K562 (cell line): Measurements from ENCODE around the gene TMEM164. TPM values are rescaled to one million over a fixed set of nuclear protein-coding genes. Genes with fewer than 3 reads are reported as not detected.

Experiments
- ATAC-seq: fragments of 200-7000 bp; cut with Tn5 transposase; 3 replicates; pipeline ENCODE4 v1.9.1; 2020; ENCODE audit warnings: moderate library complexity
- BruUV-seq: library from RNA; stranded (reverse); fragments of 400-500 nt; replicated peaks from 2 replicates; lab custom pipeline; 2021; lab: Mats Ljungman, UMichigan
- CTCF ChIA-PET: fragments of 300-600 bp; formaldehyde crosslinking; extraction: SDS; loops from one replicate; lab custom pipeline; 2021; ENCODE audit warnings: low intra/inter-chr PET ratio; lab: Yijun Ruan, JAX
- POLR2A ChIA-PET: fragments of 300-600, 350-650 bp; sonication (Branson Sonifier 250); formaldehyde crosslinking; extraction: SDS; loops from one replicate; lab custom pipeline; 2021; ENCODE audit warnings: antibody characterized with exemption, inconsistent platforms; lab: Yijun Ruan, JAX
- DNase-seq, 4 experiments: peaks; one replicate each; pipeline versions ENCODE4 v3.0.0 to v3.0.0-alpha.2; 2011 to 2018; ENCODE audit warnings: low spot score in 3 of 4, mixed read lengths in 3 of 4; ENCODE audit errors: extremely low read depth in 1 of 4
- FAIRE-seq: peaks from 2 replicates; lab custom pipeline; 2011; peaks lifted over from hg19 to GRCh38; lab: Jason Lieb, UNC
- H2AFZ ChIP-seq: 2 replicates; pipeline ENCODE4 v1.6.0; 2011; ENCODE audit warnings: low read depth, low read length, control low read depth, inconsistent platforms
- H3K27ac ChIP-seq: fragments of 200-600 bp; 3 replicates; pipeline ENCODE4 v1.8.0; 2011; ENCODE audit warnings: low read depth, mild to moderate bottlenecking, control low read depth, inconsistent platforms, low read length, moderate library complexity, mixed read lengths; ENCODE audit errors: extremely low read depth
- H3K27me3 ChIP-seq, 2 experiments: fragments of 300-600 bp in 1 of 2; 2 replicates in 1 of 2; 3 replicates in 1 of 2; pipeline versions ENCODE4 v1.6.0 to v1.8.0; 2011; ENCODE audit warnings: inconsistent platforms in 2 of 2, low read length in 2 of 2, mild to moderate bottlenecking in 1 of 2, mixed read lengths in 1 of 2, moderate library complexity in 1 of 2; ENCODE audit not compliant: control insufficient read depth in 2 of 2, insufficient read depth in 2 of 2
- H3K36me3 ChIP-seq: fragments of 300-600 bp; 3 replicates; pipeline ENCODE4 v1.8.0; 2011; ENCODE audit warnings: mild to moderate bottlenecking, low read length, inconsistent platforms; ENCODE audit not compliant: control insufficient read depth, insufficient read depth
- H3K4me1 ChIP-seq, 2 experiments: fragments of 200-600 bp in 1 of 2; replicated peaks in 1 of 2; 2 replicates in 1 of 2; 3 replicates in 1 of 2; pipeline versions ENCODE4 v1.5.1 to v1.8.0; 2011; ENCODE audit warnings: inconsistent platforms in 2 of 2, low read length in 2 of 2, mild to moderate bottlenecking in 1 of 2, mixed read lengths in 1 of 2, moderate library complexity in 1 of 2; ENCODE audit not compliant: control insufficient read depth in 2 of 2, insufficient read depth in 2 of 2
- H3K4me2 ChIP-seq: 2 replicates; pipeline ENCODE4 v1.6.1; 2011; ENCODE audit warnings: low read length, control low read depth, inconsistent platforms, mixed read lengths; ENCODE audit not compliant: insufficient read depth
- H3K4me3 ChIP-seq: fragments of 200-600 bp; sonication (generic), shearing (Covaris generic); 2 replicates; pipeline ENCODE4 v1.5.1; 2016; ENCODE audit warnings: control low read depth, inconsistent platforms
- H3K79me2 ChIP-seq: fragments of 200-600 bp; 3 replicates; pipeline ENCODE4 v1.8.0; 2011; ENCODE audit warnings: low read length, inconsistent platforms; ENCODE audit not compliant: control insufficient read depth, insufficient read depth
- H3K9ac ChIP-seq, 2 experiments: 2 replicates each; pipeline versions ENCODE4 v1.6.0 to v1.6.1; 2011; ENCODE audit warnings: low read depth in 2 of 2, low read length in 2 of 2, control low read depth in 1 of 2, inconsistent platforms in 1 of 2, mild to moderate bottlenecking in 1 of 2, mixed read lengths in 1 of 2; ENCODE audit not compliant: insufficient read depth in 1 of 2
- H3K9me1 ChIP-seq: one replicate; pipeline ENCODE4 v1.6.0; 2011; ENCODE audit warnings: inconsistent platforms, mild to moderate bottlenecking, low read length, moderate library complexity; ENCODE audit not compliant: control insufficient read depth, insufficient read depth
- H3K9me3 ChIP-seq: replicated peaks from 2 replicates; pipeline ENCODE4 v1.5.1; 2011; ENCODE audit warnings: low read depth, low read length, inconsistent platforms; ENCODE audit not compliant: control insufficient read depth, insufficient read depth
- H4K20me1 ChIP-seq: replicated peaks from 2 replicates; pipeline ENCODE4 v1.6.1; 2011; ENCODE audit warnings: low read length, inconsistent platforms, mixed read lengths; ENCODE audit not compliant: control insufficient read depth, insufficient read depth
- C11orf30 ChIP-seq: fragments of 450-650 bp; IDR thresholded peaks from 2 replicates; pipeline ENCODE4 v1.6.1; 2016; ENCODE audit warnings: low read depth, mild to moderate bottlenecking
- ERF ChIP-seq: fragments of 450-650 bp; formaldehyde crosslinking; IDR thresholded peaks from 2 replicates; pipeline ENCODE4 v1.4.0; 2020; ENCODE audit warnings: mild to moderate bottlenecking, mixed read lengths
- KHSRP ChIP-seq: fragments of 450-650 bp; IDR thresholded peaks from 2 replicates; pipeline ENCODE4 v1.6.1; 2017
- KLF10 ChIP-seq: fragments of 250-450 bp; sonication (Bioruptor Pico); IDR thresholded peaks from 2 replicates; pipeline ENCODE4 v1.6.1; 2021; ENCODE audit warnings: matching md5 sums
- NCOR1 ChIP-seq: fragments of 450-650 bp; IDR thresholded peaks from 2 replicates; pipeline ENCODE4 v1.6.1; 2016; ENCODE audit warnings: mild to moderate bottlenecking, moderate library complexity
- NELFE ChIP-seq: IDR thresholded peaks from 2 replicates; pipeline ENCODE4 v1.6.1; 2011; ENCODE audit warnings: mild to moderate bottlenecking; ENCODE audit not compliant: insufficient read depth, insufficient read length
- RFX5 ChIP-seq: IDR thresholded peaks from 2 replicates; pipeline ENCODE4 v1.6.1; 2011; ENCODE audit warnings: low read depth, mild to moderate bottlenecking, improper control_type of control experiment, low read length
- SAFB2 ChIP-seq: fragments of 200-400 bp; formaldehyde crosslinking; IDR thresholded peaks from 2 replicates; pipeline ENCODE4 v1.6.1; 2018; ENCODE audit warnings: borderline replicate concordance, low read length, low read depth, moderate library complexity; ENCODE audit not compliant: severe bottlenecking
- SMARCA4 ChIP-seq: fragments of 450-650 bp; IDR thresholded peaks from 2 replicates; pipeline ENCODE4 v1.6.1; 2016
- SPI1 ChIP-seq: IDR thresholded peaks from 2 replicates; pipeline ENCODE4 v1.6.1; 2011; ENCODE audit warnings: low read depth, low read length, control low read depth, borderline replicate concordance
- TOE1 ChIP-seq, 2 experiments: fragments of 450-650 bp in 1 of 2; sonication (generic) in 1 of 2; formaldehyde crosslinking in 1 of 2; IDR thresholded peaks; 2 replicates each; pipeline versions ENCODE4 v1.7.1 to v1.8.0; 2016 to 2022; ENCODE audit warnings: borderline replicate concordance in 2 of 2, mild to moderate bottlenecking in 2 of 2, antibody characterized with exemption in 1 of 2, inconsistent platforms in 1 of 2, low read depth in 1 of 2, missing genetic modification reagents in 1 of 2, moderate library complexity in 1 of 2
- UBTF ChIP-seq, 2 experiments: IDR thresholded peaks; 2 replicates each; pipeline ENCODE4 v1.6.1; 2012; ENCODE audit warnings: improper control_type of control experiment in 2 of 2, low read depth in 2 of 2, low read length in 2 of 2, borderline replicate concordance in 1 of 2
- ZNF175 ChIP-seq: fragments of 200-800 bp; sonication (Bioruptor generic); IDR thresholded peaks from 2 replicates; pipeline ENCODE4 v1.6.1; 2016; ENCODE audit warnings: low read depth, mild to moderate bottlenecking, missing genetic modification characterization, missing compliant biosample characterization
- ZNF717 ChIP-seq: fragments of 250-450 bp; sonication (Bioruptor Pico); IDR thresholded peaks from 2 replicates; pipeline ENCODE4 v1.5.0; 2021
- WGBS: fragments of 100-300 bp; shearing (Covaris generic); methylation state at CpG from one replicate; pipeline ENCODE4 v1.1.6; 2016; ENCODE audit warnings: low coverage, mixed read lengths; ENCODE audit not compliant: insufficient coverage; ENCODE audit errors: missing lambda C conversion rate; 5-methylcytosine and 5-hydroxymethylcytosine counted together
- in situ Hi-C: fragments of 300-500 bp; cut with MboI; formaldehyde crosslinking; loops from 4 replicates; pipeline ENCODE4 v1.15.0; 2018; ENCODE audit warnings: inconsistent platforms, mixed read lengths
- intact Hi-C: fragments of 100-400 bp; cut with micrococcal nuclease; formaldehyde crosslinking; loops from 2 replicates; pipeline ENCODE4 v1.14.2; 2022
- polyA plus RNA-seq, 8 experiments: library from polyadenylated mRNA; depleted of rRNA in 4 of 8; stranded (reverse) in 5 of 8; unstranded in 3 of 8; fragments of >200 nt; fragmentation: Nextera tagmentation in 2 of 8; fragmentation: Illumina TruSeq in 1 of 8; extraction: Ambion mirVana in 2 of 8; extraction: Trizol in 1 of 8; gene quantifications; 2 replicates each; pipeline versions ENCODE4 v1.2.1 to v1.2.3, GENCODE V29; 2011 to 2014; ENCODE audit warnings: inconsistent platforms in 1 of 8, missing spikeins in 1 of 8
- total RNA-seq, 7 experiments: library from RNA; depleted of rRNA in 6 of 7; stranded (reverse); fragments of >200 nt in 6 of 7; fragmentation: Illumina TruSeq in 2 of 7; extraction: Trizol in 2 of 7; gene quantifications; 2 replicates each; pipeline versions ENCODE4 v1.2.1 to v1.2.3, GENCODE V29; 2011 to 2021; ENCODE audit warnings: low replicate concordance in 1 of 7
- TF ChIP-seq, protein P1 (sequence below): IDR thresholded peaks from 2 replicates; pipeline ENCODE4 v1.6.1; 2011; ENCODE audit warnings: borderline replicate concordance, low read depth, mild to moderate bottlenecking, moderate library complexity, low read length; ENCODE audit not compliant: insufficient read depth, poor library complexity, severe bottlenecking
- TF ChIP-seq, protein P2 (sequence below): sonication (generic); formaldehyde crosslinking; IDR thresholded peaks from 2 replicates; pipeline ENCODE4 v1.8.0; 2022; ENCODE audit warnings: missing genetic modification reagents, mild to moderate bottlenecking, borderline replicate concordance

Gene TMEM164
- total and polyA plus RNA-seq, 9 of the 15 experiments (the other 6 are each of a cell fraction or from before 2014, with no cell fraction given), result 2.4 to 57.3 (median 23.1) TPM

GRCh38 chrX:110161361-110161686, 158.4 kb downstream of the TMEM164 start:
- H3K27ac ChIP-seq, result no peak overlapping the region; the same call in 2 of the 3 replicates
- no peak overlapping the region for H2AFZ ChIP-seq
- FAIRE-seq (no peak), DNase-seq (no peak), ATAC-seq (no peak)
- peaks cover 7 to 37% of the 10 kb centered on the region in 2 experiments; a peak in 3 of 5 replicates for H3K4me1 ChIP-seq
- no peaks in the 10 kb centered on the region for H3K27me3 ChIP-seq
- in situ Hi-C loops, result loop anchor here (5.0 to 25.0 kb wide), 3 partner anchors 246 to 701 kb away; no protein-coding TSS in a partner anchor
- ChIA-PET CTCF (interaction anchor here (1.7 to 3.2 kb wide), 3 partner anchors 248 to 254 kb away, joined by 8 to 39 read pairs (median 15); no protein-coding TSS in a partner anchor), POLR2A (interaction anchor here (1.0 to 1.1 kb wide), 3 partner anchors 155 to 253 kb away, joined by 3 to 5 read pairs (median 4); partner anchors contain the start of gene AMMECR1)
- BruUV-seq, result no TSS peak
- 89% methylated on average over 1 of the region's 1 CpG for WGBS
- intact Hi-C loops, result loop anchor here (2.0 kb wide), 1 partner anchor 185 kb away; a partner anchor contains a TSS
- peaks cover 21% of the 10 kb centered on the region; the same call in 2 of the 3 replicates for H3K79me2 ChIP-seq
- no peak overlapping the region for H3K9ac ChIP-seq
- no peaks in the 10 kb centered on the region for H3K9me3 ChIP-seq
- no peaks in the 10 kb centered on the region; the same call in 1 of the 2 replicates for H4K20me1 ChIP-seq
- H3K4me2 ChIP-seq, result no peak overlapping the region
- peaks cover 18% of the 10 kb centered on the region; the same call in 2 of the 3 replicates for H3K36me3 ChIP-seq
- no peaks in the 10 kb centered on the region for H3K9me1 ChIP-seq
- no peak overlapping the region for H3K4me3 ChIP-seq
- no peak for TF ChIP-seq TOE1 (IDR thresholded peaks at IDR 0.05; ENCODE audit: borderline replicate concordance)
- no peak for TF ChIP-seq TOE1 (CRISPR knock-in tag; IDR thresholded peaks at IDR 0.05; ENCODE audit: borderline replicate concordance, low read depth)
- TF ChIP-seq C11orf30, result no peak
- TF ChIP-seq RFX5, result no peak
- TF ChIP-seq, protein P1, sequence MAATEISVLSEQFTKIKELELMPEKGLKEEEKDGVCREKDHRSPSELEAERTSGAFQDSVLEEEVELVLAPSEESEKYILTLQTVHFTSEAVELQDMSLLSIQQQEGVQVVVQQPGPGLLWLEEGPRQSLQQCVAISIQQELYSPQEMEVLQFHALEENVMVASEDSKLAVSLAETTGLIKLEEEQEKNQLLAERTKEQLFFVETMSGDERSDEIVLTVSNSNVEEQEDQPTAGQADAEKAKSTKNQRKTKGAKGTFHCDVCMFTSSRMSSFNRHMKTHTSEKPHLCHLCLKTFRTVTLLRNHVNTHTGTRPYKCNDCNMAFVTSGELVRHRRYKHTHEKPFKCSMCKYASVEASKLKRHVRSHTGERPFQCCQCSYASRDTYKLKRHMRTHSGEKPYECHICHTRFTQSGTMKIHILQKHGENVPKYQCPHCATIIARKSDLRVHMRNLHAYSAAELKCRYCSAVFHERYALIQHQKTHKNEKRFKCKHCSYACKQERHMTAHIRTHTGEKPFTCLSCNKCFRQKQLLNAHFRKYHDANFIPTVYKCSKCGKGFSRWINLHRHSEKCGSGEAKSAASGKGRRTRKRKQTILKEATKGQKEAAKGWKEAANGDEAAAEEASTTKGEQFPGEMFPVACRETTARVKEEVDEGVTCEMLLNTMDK, result no peak
- no peak for TF ChIP-seq NELFE
- TF ChIP-seq SAFB2, result no peak
- no peak for TF ChIP-seq SPI1
- TF ChIP-seq KHSRP, result no peak
- no peak for TF ChIP-seq ZNF717 (CRISPR knock-in tag)
- TF ChIP-seq ERF (CRISPR knock-in tag), result no peak
- TF ChIP-seq SMARCA4, result no peak
- TF ChIP-seq KLF10, result no peak
- TF ChIP-seq NCOR1, result no peak
- TF ChIP-seq, protein P2, sequence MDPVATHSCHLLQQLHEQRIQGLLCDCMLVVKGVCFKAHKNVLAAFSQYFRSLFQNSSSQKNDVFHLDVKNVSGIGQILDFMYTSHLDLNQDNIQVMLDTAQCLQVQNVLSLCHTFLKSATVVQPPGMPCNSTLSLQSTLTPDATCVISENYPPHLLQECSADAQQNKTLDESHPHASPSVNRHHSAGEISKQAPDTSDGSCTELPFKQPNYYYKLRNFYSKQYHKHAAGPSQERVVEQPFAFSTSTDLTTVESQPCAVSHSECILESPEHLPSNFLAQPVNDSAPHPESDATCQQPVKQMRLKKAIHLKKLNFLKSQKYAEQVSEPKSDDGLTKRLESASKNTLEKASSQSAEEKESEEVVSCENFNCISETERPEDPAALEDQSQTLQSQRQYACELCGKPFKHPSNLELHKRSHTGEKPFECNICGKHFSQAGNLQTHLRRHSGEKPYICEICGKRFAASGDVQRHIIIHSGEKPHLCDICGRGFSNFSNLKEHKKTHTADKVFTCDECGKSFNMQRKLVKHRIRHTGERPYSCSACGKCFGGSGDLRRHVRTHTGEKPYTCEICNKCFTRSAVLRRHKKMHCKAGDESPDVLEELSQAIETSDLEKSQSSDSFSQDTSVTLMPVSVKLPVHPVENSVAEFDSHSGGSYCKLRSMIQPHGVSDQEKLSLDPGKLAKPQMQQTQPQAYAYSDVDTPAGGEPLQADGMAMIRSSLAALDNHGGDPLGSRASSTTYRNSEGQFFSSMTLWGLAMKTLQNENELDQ, result no peak
- no peak for TF ChIP-seq ZNF175 (CRISPR knock-in tag)
- no peak for TF ChIP-seq UBTF (IDR thresholded peaks at IDR 0.05; ENCODE audit: borderline replicate concordance in 1 of 2, low read depth in 2 of 2, low read length in 2 of 2)
